A673 (cell line): ENCODE data around the gene GAL3ST2. TPM values are rescaled to one million over a fixed set of nuclear protein-coding genes. Genes with fewer than 3 reads are reported as not detected.

ENCODE experiments used
- BruUV-seq: library from RNA; stranded (reverse); fragments of 400-500 nt; replicated peaks from 2 replicates; lab custom pipeline; 2021; lab: Mats Ljungman, UMichigan
- CTCF ChIA-PET: fragments of 300-600 bp; sonication (Branson Sonifier 250); formaldehyde crosslinking; loops from one replicate; lab custom pipeline; 2022; ENCODE audit warnings: antibody characterized with exemption; lab: Charles Lee
- POLR2A ChIA-PET: fragments of 300-600 bp; sonication (Branson Sonifier 250); formaldehyde crosslinking; loops from one replicate; lab custom pipeline; 2022; ENCODE audit warnings: antibody characterized with exemption; ENCODE audit not compliant: low non-redundant PET; lab: Charles Lee
- DNase-seq: peaks from one replicate; pipeline ENCODE4 v3.0.0-alpha.2; 2015; ENCODE audit warnings: low spot score
- H3K27ac ChIP-seq: fragments of 200-600 bp; sonication (generic); 2 replicates; pipeline ENCODE4 v1.5.1; 2016; ENCODE audit warnings: mixed run types, low read depth, mild to moderate bottlenecking, mixed read lengths, antibody characterized with exemption, low read length; ENCODE audit not compliant: poor library complexity, severe bottlenecking
- H3K27me3 ChIP-seq: fragments of 200-600 bp; sonication (generic); replicated peaks from 2 replicates; pipeline ENCODE4 v1.6.1; 2017; ENCODE audit warnings: mixed run types, low read depth, mild to moderate bottlenecking, mixed read lengths, antibody characterized with exemption, low read length; ENCODE audit not compliant: insufficient read depth, poor library complexity
- H3K36me3 ChIP-seq: fragments of 200-600 bp; sonication (generic); 2 replicates; pipeline ENCODE4 v1.6.1; 2016; ENCODE audit warnings: mixed run types, mild to moderate bottlenecking, mixed read lengths, antibody characterized with exemption, low read length; ENCODE audit not compliant: insufficient read depth, poor library complexity, severe bottlenecking
- H3K4me1 ChIP-seq: fragments of 200-600 bp; sonication (generic); 2 replicates; pipeline ENCODE4 v1.6.1; 2017; ENCODE audit warnings: mixed run types, mild to moderate bottlenecking, mixed read lengths, antibody characterized with exemption, low read length; ENCODE audit not compliant: insufficient read depth, poor library complexity, severe bottlenecking
- H3K4me3 ChIP-seq: fragments of 200-600 bp; sonication (generic); 2 replicates; pipeline ENCODE4 v1.5.1; 2016; ENCODE audit warnings: low read depth, mixed run types, mild to moderate bottlenecking, mixed read lengths, low read length; ENCODE audit not compliant: poor library complexity, severe bottlenecking
- H3K9me3 ChIP-seq: fragments of 200-600 bp; sonication (generic); 2 replicates; pipeline ENCODE4 v1.6.1; 2016; ENCODE audit warnings: mixed run types, low read depth, mild to moderate bottlenecking, mixed read lengths, antibody characterized with exemption, low read length; ENCODE audit not compliant: poor library complexity, severe bottlenecking
- EZH2 ChIP-seq: fragments of 200-600 bp; sonication (generic); IDR thresholded peaks from 2 replicates; pipeline ENCODE4 v1.6.1; 2017; ENCODE audit warnings: borderline replicate concordance, low read depth, mild to moderate bottlenecking, mixed read lengths, antibody characterized with exemption, low read length; ENCODE audit not compliant: poor library complexity, severe bottlenecking
- intact Hi-C: fragments of 100-400 bp; cut with micrococcal nuclease; formaldehyde crosslinking; loops from one replicate; pipeline ENCODE4 v1.10.0; 2022; ENCODE audit not compliant: unreplicated experiment
- total RNA-seq: library from RNA; stranded (reverse); gene quantifications from 2 replicates; pipeline ENCODE4 v1.2.3, GENCODE V29; 2021
- TF ChIP-seq, protein P1 (sequence below): fragments of 300-800, 200-600 bp; sonication (generic); conservative IDR thresholded peaks from 2 replicates; pipeline ENCODE4 v1.5.1; 2017; ENCODE audit warnings: low read depth, mild to moderate bottlenecking, antibody characterized with exemption, low read length, moderate library complexity, mixed read lengths

Gene GAL3ST2
- total RNA-seq, 1 experiment from 2014 or later: 5.0 TPM

DNA sequence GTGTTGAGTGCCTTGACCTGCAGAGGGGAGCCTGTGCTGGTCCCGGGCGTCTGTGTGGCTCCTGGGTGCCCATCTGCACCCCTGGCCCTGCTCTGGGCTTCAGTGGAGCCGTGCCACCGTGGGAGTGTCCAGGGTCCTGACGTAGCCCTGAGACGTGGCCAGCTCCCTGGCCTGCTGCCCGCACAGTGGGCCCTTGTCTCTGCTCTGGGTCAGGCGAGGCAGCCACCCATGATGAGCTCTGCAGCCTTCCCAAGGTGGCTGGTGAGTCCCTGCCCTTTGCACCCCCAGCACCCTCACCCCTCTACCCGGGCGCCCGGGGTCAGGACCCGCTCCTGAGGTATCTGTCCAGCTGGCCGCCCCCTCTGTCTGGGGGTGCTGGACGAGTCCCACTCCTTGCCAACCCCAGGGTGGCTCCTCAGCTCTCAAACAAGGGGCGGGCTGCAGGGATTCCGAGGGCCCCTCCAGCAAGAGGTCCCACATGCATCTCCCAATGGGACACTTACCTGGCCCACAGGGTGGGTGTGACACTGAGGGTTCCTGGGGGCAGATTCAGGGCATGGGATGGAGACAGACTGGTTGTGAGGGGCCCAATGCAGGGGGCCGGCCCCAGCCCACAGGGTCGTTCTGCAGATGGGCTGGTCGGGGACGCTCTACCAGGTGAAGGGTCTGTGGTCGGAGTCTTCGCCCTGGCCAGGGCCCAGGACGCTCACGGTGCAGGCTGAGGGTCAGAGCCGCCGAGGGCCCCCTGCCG is 34.8 kb downstream of the GAL3ST2 start:
- intact Hi-C loops: loop anchor here (5.0 kb wide), 1 partner anchor 51 kb away; no protein-coding TSS in a partner anchor
- no peaks in the 10 kb centered on the region for H3K36me3 ChIP-seq
- CTCF ChIA-PET: no interaction called here
- H3K27ac ChIP-seq: peak overlapping the region; percentile 100
- H3K4me1 ChIP-seq: peaks cover 71% of the 10 kb centered on the region
- no peaks in the 10 kb centered on the region for H3K9me3 ChIP-seq
- DNase-seq: no peak
- H3K27me3 ChIP-seq: no peaks in the 10 kb centered on the region
- no TSS peak for BruUV-seq
- H3K4me3 ChIP-seq: no peak overlapping the region
- TF ChIP-seq EZH2: no peak
- TF ChIP-seq, protein P1, sequence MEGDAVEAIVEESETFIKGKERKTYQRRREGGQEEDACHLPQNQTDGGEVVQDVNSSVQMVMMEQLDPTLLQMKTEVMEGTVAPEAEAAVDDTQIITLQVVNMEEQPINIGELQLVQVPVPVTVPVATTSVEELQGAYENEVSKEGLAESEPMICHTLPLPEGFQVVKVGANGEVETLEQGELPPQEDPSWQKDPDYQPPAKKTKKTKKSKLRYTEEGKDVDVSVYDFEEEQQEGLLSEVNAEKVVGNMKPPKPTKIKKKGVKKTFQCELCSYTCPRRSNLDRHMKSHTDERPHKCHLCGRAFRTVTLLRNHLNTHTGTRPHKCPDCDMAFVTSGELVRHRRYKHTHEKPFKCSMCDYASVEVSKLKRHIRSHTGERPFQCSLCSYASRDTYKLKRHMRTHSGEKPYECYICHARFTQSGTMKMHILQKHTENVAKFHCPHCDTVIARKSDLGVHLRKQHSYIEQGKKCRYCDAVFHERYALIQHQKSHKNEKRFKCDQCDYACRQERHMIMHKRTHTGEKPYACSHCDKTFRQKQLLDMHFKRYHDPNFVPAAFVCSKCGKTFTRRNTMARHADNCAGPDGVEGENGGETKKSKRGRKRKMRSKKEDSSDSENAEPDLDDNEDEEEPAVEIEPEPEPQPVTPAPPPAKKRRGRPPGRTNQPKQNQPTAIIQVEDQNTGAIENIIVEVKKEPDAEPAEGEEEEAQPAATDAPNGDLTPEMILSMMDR: no peak
- POLR2A ChIA-PET: interaction anchor here (0.5 kb wide), 1 partner anchor 40 kb away, joined by 4 read pairs; no protein-coding TSS in a partner anchor

DNA sequence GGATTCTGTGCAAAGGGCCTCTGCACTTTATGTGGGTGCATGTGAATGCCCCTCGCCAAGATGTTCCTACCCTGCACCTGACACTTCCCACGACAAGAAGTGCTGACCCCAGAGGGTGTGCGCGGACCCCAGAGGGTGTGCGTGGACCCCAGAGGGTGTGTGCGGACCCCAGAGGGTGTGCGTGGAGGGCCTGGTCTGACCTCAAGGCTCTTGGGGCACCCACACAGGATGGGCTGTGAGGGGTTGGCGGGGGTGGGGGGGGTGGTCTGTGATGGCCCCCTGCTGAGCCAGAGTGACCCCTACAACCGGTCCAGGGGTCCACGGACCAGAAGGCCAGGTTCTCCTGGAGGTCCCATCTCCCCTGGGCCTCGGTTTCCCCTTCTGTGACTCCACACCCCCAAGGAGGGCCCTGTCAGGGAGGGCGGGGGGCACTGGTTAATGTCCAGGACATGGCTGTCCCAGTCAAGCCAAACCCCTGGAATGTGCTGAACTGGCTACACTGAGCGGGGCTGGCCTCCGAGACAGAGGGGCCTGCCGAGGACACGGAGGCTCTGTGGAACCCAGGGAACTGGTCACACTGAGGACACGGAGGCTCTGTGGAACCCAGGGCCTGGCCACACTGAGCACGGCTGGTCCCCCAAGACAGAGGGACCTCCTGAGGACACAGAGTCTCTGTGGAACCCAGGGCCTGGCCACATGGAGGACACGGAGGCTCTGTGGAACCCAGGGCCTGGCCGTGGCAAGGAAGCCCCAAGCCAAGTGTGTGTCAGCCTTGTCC is 35.5 kb downstream of the GAL3ST2 start:
- TF ChIP-seq EZH2: no peak
- intact Hi-C loops: loop anchor here (5.0 kb wide), 1 partner anchor 50 kb away; no protein-coding TSS in a partner anchor
- Histone ChIP-seq H3K36me3 (no peaks in the 10 kb centered on the region), H3K4me3 (no peak overlapping the region), H3K27ac (peak overlapping the region; percentile 100), H3K4me1 (peaks cover 79% of the 10 kb centered on the region), H3K9me3 (no peaks in the 10 kb centered on the region), H3K27me3 (no peaks in the 10 kb centered on the region)
- ChIA-PET CTCF (no interaction called here), POLR2A (no interaction called here)
- BruUV-seq: no TSS peak
- no peak for DNase-seq

DNA sequence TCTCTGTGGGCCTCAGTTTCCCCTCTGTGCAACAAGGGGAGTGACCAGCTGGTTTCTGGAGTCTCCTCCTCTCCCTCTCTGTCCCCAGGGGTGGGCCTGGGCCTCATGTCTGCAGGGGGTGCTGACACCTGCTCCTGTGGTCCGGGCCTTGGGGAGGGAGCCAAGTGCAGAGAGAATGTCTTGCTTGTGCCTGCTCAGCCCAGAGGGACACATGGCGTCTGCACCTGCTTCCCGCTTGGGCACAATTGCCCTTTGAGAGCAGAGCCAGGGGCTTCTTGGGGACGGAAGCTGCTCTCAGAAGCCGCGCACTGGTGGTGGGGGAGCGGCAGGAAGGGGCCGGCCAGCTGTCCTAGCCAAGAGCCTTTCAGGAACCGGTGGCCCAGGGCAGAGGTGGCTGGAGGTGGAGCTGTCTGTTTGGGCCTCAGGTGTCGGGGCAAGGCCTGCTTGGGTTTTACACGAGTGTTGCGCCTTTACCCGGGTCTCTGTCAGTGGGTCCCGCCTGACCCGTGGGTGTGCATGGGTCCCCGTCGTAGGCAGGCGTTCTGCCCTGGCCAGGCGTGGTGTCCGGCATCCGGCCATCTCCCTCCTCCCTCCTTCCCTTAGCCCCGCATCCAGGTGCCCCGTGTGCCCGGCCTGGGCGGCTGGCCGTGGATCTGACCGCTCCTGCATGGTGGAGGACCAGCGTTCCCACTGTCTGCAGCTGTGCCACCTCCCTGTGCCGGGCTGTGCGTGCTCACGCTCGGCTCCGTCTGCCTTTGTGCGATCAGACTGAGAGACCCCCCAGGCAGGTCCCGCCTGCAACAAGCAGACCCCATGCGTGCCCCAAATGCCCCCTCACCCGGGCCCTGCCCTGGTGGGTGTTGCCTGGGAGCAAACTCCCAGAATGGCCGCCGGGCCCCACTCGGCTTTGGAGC is 36.4 kb downstream of the GAL3ST2 start:
- POLR2A ChIA-PET: interaction anchor here (0.5 kb wide), 1 partner anchor 22 kb away, joined by 9 read pairs; no protein-coding TSS in a partner anchor
- no peaks in the 10 kb centered on the region for H3K27me3 ChIP-seq
- intact Hi-C loops: loop anchor here (5.0 kb wide), 1 partner anchor 49 kb away; no protein-coding TSS in a partner anchor
- DNase-seq: no peak
- no peaks in the 10 kb centered on the region for H3K36me3 ChIP-seq
- H3K4me1 ChIP-seq: peaks cover 83% of the 10 kb centered on the region
- CTCF ChIA-PET: no interaction called here
- no peak for TF ChIP-seq EZH2
- TF ChIP-seq, protein P1: no peak
- H3K27ac ChIP-seq: peak overlapping the region; percentile 100
- BruUV-seq: TSS peak; percentile 23
- no peaks in the 10 kb centered on the region for H3K9me3 ChIP-seq
- no peak overlapping the region for H3K4me3 ChIP-seq
